Endothelial cell of umbilical vein (primary cell): ENCODE measurements around the gene GKN2. TPM values are rescaled to one million over a fixed set of nuclear protein-coding genes. Genes with fewer than 3 reads are reported as not detected.

Experiments used
- BruUV-seq: library from RNA; stranded (reverse); fragments of 400-500 nt; replicated peaks from 2 replicates; lab custom pipeline; 2021; lab: Mats Ljungman, UMichigan
- CTCF ChIA-PET: fragments of 300-600, 350-600 bp; sonication (Branson Sonifier 250); formaldehyde crosslinking; loops from one replicate; lab custom pipeline; 2021; ENCODE audit warnings: antibody characterized with exemption, inconsistent platforms; lab: Charles Lee
- POLR2A ChIA-PET: fragments of 300-600, 350-600 bp; sonication (Branson Sonifier 250); formaldehyde crosslinking; loops from one replicate; lab custom pipeline; 2021; ENCODE audit warnings: antibody characterized with exemption, inconsistent platforms; lab: Charles Lee
- DNase-seq: peaks from one replicate; pipeline ENCODE4 v3.0.0-alpha.2; 2011; ENCODE audit warnings: low read depth, low spot score
- FAIRE-seq: peaks from 2 replicates; lab custom pipeline; 2011; peaks lifted over from hg19 to GRCh38; lab: Jason Lieb, UNC
- H2AFZ ChIP-seq: 2 replicates; pipeline ENCODE4 v1.6.0; 2012; ENCODE audit warnings: low read depth, low read length, control low read depth, inconsistent platforms
- H3K27ac ChIP-seq: 2 replicates; pipeline ENCODE4 v1.5.1; 2011; ENCODE audit warnings: low read depth, mild to moderate bottlenecking, control low read depth, low read length, moderate library complexity; ENCODE audit not compliant: insufficient read depth
- H3K27me3 ChIP-seq, 2 experiments: 2 replicates each; pipeline versions ENCODE4 v1.6.0 to v1.6.1; 2011; ENCODE audit warnings: low read length in 2 of 2, mixed read lengths in 1 of 2; ENCODE audit not compliant: control insufficient read depth in 2 of 2, insufficient read depth in 2 of 2
- H3K36me3 ChIP-seq, 2 experiments: 2 replicates in 1 of 2; 3 replicates in 1 of 2; pipeline ENCODE4 v1.5.1; 2011; ENCODE audit warnings: low read length in 2 of 2, mild to moderate bottlenecking in 1 of 2, moderate library complexity in 1 of 2; ENCODE audit not compliant: control insufficient read depth in 2 of 2, insufficient read depth in 2 of 2; ENCODE audit errors: extremely low read depth in 1 of 2
- H3K4me1 ChIP-seq: 3 replicates; pipeline ENCODE4 v1.5.1; 2011; ENCODE audit warnings: mild to moderate bottlenecking, low read length; ENCODE audit not compliant: control insufficient read depth, insufficient read depth; ENCODE audit errors: extremely low read depth
- H3K4me2 ChIP-seq: 2 replicates; pipeline ENCODE4 v1.6.1; 2011; ENCODE audit warnings: low read length, control low read depth, mixed read lengths; ENCODE audit not compliant: insufficient read depth
- H3K4me3 ChIP-seq, 3 experiments: fragments of 200-600 bp in 1 of 3; sonication (generic), shearing (Covaris generic) in 1 of 3; replicated peaks in 1 of 3; 2 replicates each; pipeline ENCODE4 v1.5.1; 2011 to 2016; ENCODE audit warnings: control low read depth in 3 of 3, low read length in 3 of 3, mild to moderate bottlenecking in 2 of 3, inconsistent platforms in 1 of 3, low read depth in 1 of 3, moderate library complexity in 1 of 3; ENCODE audit not compliant: insufficient read depth in 1 of 3
- H3K79me2 ChIP-seq: 2 replicates; pipeline ENCODE4 v1.6.0; 2012; ENCODE audit warnings: low read length, inconsistent platforms; ENCODE audit not compliant: control insufficient read depth, insufficient read depth
- H3K9ac ChIP-seq: replicated peaks from 2 replicates; pipeline ENCODE3; 2011; ENCODE audit warnings: low read length, control low read depth; ENCODE audit not compliant: insufficient read depth; ENCODE audit errors: extremely low read depth
- H3K9me1 ChIP-seq: replicated peaks from 3 replicates; pipeline ENCODE4 v1.6.0; 2011; ENCODE audit warnings: mild to moderate bottlenecking, low read length; ENCODE audit not compliant: control insufficient read depth, insufficient read depth; ENCODE audit errors: extremely low read depth
- H3K9me3 ChIP-seq: replicated peaks from 2 replicates; pipeline ENCODE4 v1.5.1; 2012; ENCODE audit warnings: low read length, inconsistent platforms; ENCODE audit not compliant: control insufficient read depth, insufficient read depth
- H4K20me1 ChIP-seq: replicated peaks from 2 replicates; pipeline ENCODE3; 2011; ENCODE audit warnings: mild to moderate bottlenecking, low read length; ENCODE audit not compliant: control insufficient read depth, insufficient read depth; ENCODE audit errors: extremely low read depth
- CTCF ChIP-seq, 2 donors: IDR thresholded peaks; 1 replicate in 1 of 2; 2 replicates in 1 of 2; pipeline ENCODE4 v1.5.1; 2011; ENCODE audit warnings: low read length in 2 of 2, mild to moderate bottlenecking in 2 of 2, moderate library complexity in 2 of 2, control low read depth in 1 of 2, inconsistent platforms in 1 of 2, low read depth in 1 of 2; ENCODE audit not compliant: insufficient read depth in 1 of 2; ENCODE audit errors: extremely low read depth in 1 of 2
- EZH2 ChIP-seq: IDR thresholded peaks from 2 replicates; pipeline ENCODE4 v1.6.1; 2012; ENCODE audit warnings: borderline replicate concordance, low read depth, mild to moderate bottlenecking, moderate library complexity, low read length, inconsistent platforms; ENCODE audit not compliant: severe bottlenecking
- FOS ChIP-seq: IDR thresholded peaks from 2 replicates; pipeline ENCODE4 v1.6.1; 2011; ENCODE audit warnings: mild to moderate bottlenecking, low read length, moderate library complexity, borderline replicate concordance; ENCODE audit not compliant: insufficient read depth
- GATA2 ChIP-seq: IDR thresholded peaks from 2 replicates; pipeline ENCODE4 v1.7.0; 2011; ENCODE audit warnings: low read depth, mild to moderate bottlenecking, moderate library complexity, mixed read lengths, low read length; ENCODE audit not compliant: insufficient read length, insufficient read depth
- JUN ChIP-seq: IDR thresholded peaks from 2 replicates; pipeline ENCODE4 v1.6.1; 2011; ENCODE audit warnings: borderline replicate concordance, low read depth; ENCODE audit not compliant: insufficient read length, insufficient read depth
- MAX ChIP-seq: IDR thresholded peaks from 2 replicates; pipeline ENCODE4 v1.6.1; 2011; ENCODE audit not compliant: insufficient read depth, insufficient read length
- MYC ChIP-seq: IDR thresholded peaks from one replicate; pipeline ENCODE4 v1.6.1; 2011; ENCODE audit warnings: mild to moderate bottlenecking, low read depth, low read length
- POLR2A ChIP-seq: IDR thresholded peaks from 2 replicates; pipeline ENCODE4 v1.6.1; 2012; ENCODE audit warnings: low read depth, mild to moderate bottlenecking, control low read depth, low read length
- POLR2AphosphoS5 ChIP-seq: IDR thresholded peaks from 2 replicates; pipeline ENCODE4 v1.6.1; 2012; ENCODE audit warnings: low read depth, mild to moderate bottlenecking, control low read depth, low read length, moderate library complexity; ENCODE audit not compliant: insufficient read depth
- dilution Hi-C: fragments of 300-500 bp; cut with MboI; formaldehyde crosslinking; loops from one replicate; pipeline ENCODE4 v1.15.0; 2019; ENCODE audit warnings: low sequenced_read_pairs; ENCODE audit not compliant: extremely low pct_ligation_motif_present
- intact Hi-C: fragments of 100-400 bp; cut with micrococcal nuclease; formaldehyde crosslinking; loops from one replicate; pipeline ENCODE4 v1.10.0; 2022
- polyA plus RNA-seq, 4 experiments: library from polyadenylated mRNA; depleted of rRNA in 3 of 4; stranded (reverse) in 3 of 4; unstranded in 1 of 4; fragments of >200 nt; gene quantifications; 2 replicates each; pipeline versions ENCODE4 v1.2.1 to v1.2.3, GENCODE V29; 2011 to 2012; ENCODE audit warnings: missing spikeins in 1 of 4
- total RNA-seq: library from RNA; stranded (reverse); gene quantifications from 2 replicates; pipeline ENCODE4 v1.2.3, GENCODE V29; 2021

The GKN2 gene
- total and polyA plus RNA-seq, 2 donors (not counting 3 experiments of a cell fraction or from before 2014, with no cell fraction given), result not detected

- no peaks in the 10 kb centered on the region for H3K9me3 ChIP-seq
- dilution Hi-C loops (loop anchor here (25.0 kb wide), 1 partner anchor 199 kb away; the partner anchor contains the start of gene ARHGAP25), intact Hi-C loops (no loop called here)
- no peak overlapping the region for H3K27ac ChIP-seq
- H3K4me1 ChIP-seq, result no peaks in the 10 kb centered on the region
- no peaks in the 10 kb centered on the region for H4K20me1 ChIP-seq
- peaks cover 10 to 17% of the 10 kb centered on the region in 2 experiments for H3K27me3 ChIP-seq
- BruUV-seq, result no TSS peak
- no peaks in the 10 kb centered on the region for H3K79me2 ChIP-seq
- ChIA-PET CTCF (interaction anchor here (0.7 to 1.5 kb wide), 3 partner anchors 28 to 370 kb away, joined by 3 to 8 read pairs (median 3); no protein-coding TSS in a partner anchor), POLR2A (no interaction called here)
- no peak for TF ChIP-seq POLR2A
- no peak for TF ChIP-seq FOS
- no peak for TF ChIP-seq GATA2
- no peak for TF ChIP-seq MYC
- peak; percentile 35 for DNase-seq
- no peak overlapping the region for H3K9ac ChIP-seq
- H3K4me3 ChIP-seq, result no peak overlapping the region
- H2AFZ ChIP-seq, result no peak overlapping the region
- peak; percentile 73 for FAIRE-seq
- H3K9me1 ChIP-seq, result no peaks in the 10 kb centered on the region
- no peak overlapping the region for H3K4me2 ChIP-seq
- no peaks in the 10 kb centered on the region for H3K36me3 ChIP-seq
These were observed 16.3 kb downstream of the GKN2 start for GRCh38 chr2:68936427-68936826.

GRCh38 chr2:68935471-68935870 lies 17.2 kb downstream of the GKN2 start:
- Histone ChIP-seq H3K4me1 (no peaks in the 10 kb centered on the region), H3K9ac (no peak overlapping the region), H3K79me2 (no peaks in the 10 kb centered on the region), H3K4me3 (no peak overlapping the region), H3K9me1 (no peaks in the 10 kb centered on the region), H2AFZ (no peak overlapping the region), H3K9me3 (no peaks in the 10 kb centered on the region), H4K20me1 (no peaks in the 10 kb centered on the region), H3K36me3 (no peaks in the 10 kb centered on the region), H3K4me2 (no peak overlapping the region), H3K27me3 (peaks cover 9 to 13% of the 10 kb centered on the region in 2 experiments), H3K27ac (no peak overlapping the region)
- DNase-seq (no peak), FAIRE-seq (no peak)
- TF ChIP-seq POLR2A (no peak), EZH2 (no peak), JUN (no peak), POLR2AphosphoS5 (no peak), CTCF (IDR thresholded peaks at IDR 0.05; ENCODE audit: extremely low read depth in 1 of 2, insufficient read depth in 1 of 2, low read depth in 1 of 2, low read length in 2 of 2) (no peak), MYC (no peak), MAX (no peak), GATA2 (no peak), FOS (no peak)
- BruUV-seq, result no TSS peak
- intact Hi-C loops, result no loop called here
- CTCF ChIA-PET, result interaction anchor here (1.0 to 4.9 kb wide), 4 partner anchors 8 to 226 kb away, joined by 3 to 39 read pairs (median 20); no protein-coding TSS in a partner anchor
- POLR2A ChIA-PET, result no interaction called here
- dilution Hi-C loops, result loop anchor here (25.0 kb wide), 1 partner anchor 198 kb away; the partner anchor contains the start of gene ARHGAP25
